Inferior parietal cortex (tissue), 1 donor: ENCODE results near the gene BCHE.
"Not testable (repeated sequence)": the region's sequence is repeated elsewhere in the genome, so short reads cannot be mapped to it uniquely, and the experiment has no call there.

Source experiments
- DNase-seq: peaks from one replicate; pipeline ENCODE4 v3.0.0-alpha.2; 2016; ENCODE audit errors: extremely low spot score

Gene BCHE

GRCh38 chr3:165816209-165816608 lies 21.0 kb downstream of the BCHE start:
- DNase-seq: no peak

- no peak for DNase-seq
Observed at GRCh38 chr3:165815682-165816081, 21.5 kb downstream of the BCHE start.

- no peak for DNase-seq
Observed at GRCh38 chr3:165814380-165814779, 22.8 kb downstream of the BCHE start.

- not testable (repeated sequence) for DNase-seq
Observed at GRCh38 chr3:165807937-165808336, 29.3 kb downstream of the BCHE start.

GRCh38 chr3:165805946-165806561 lies 31.2 kb downstream of the BCHE start:
- DNase-seq: no peak

GRCh38 chr3:165803471-165803870 lies 33.8 kb downstream of the BCHE start:
- DNase-seq: no peak

- no peak for DNase-seq
Observed at GRCh38 chr3:165800970-165801369, 36.3 kb downstream of the BCHE start.

- DNase-seq: no peak
Observed at GRCh38 chr3:165799026-165799425, 38.2 kb downstream of the BCHE start.

- DNase-seq: no peak
Observed at GRCh38 chr3:165797551-165797950, 39.7 kb downstream of the BCHE start.

- no peak for DNase-seq
Observed at GRCh38 chr3:165796701-165797100, 40.5 kb downstream of the BCHE start.

GRCh38 chr3:165788531-165788930 lies 48.7 kb downstream of the BCHE start:
- no peak for DNase-seq

GRCh38 chr3:165786013-165786412 lies 51.2 kb downstream of the BCHE start:
- no peak for DNase-seq

GRCh38 chr3:165784337-165784736 lies 52.9 kb downstream of the BCHE start:
- no peak for DNase-seq

GRCh38 chr3:165783383-165783782 lies 53.8 kb downstream of the BCHE start:
- no peak for DNase-seq

GRCh38 chr3:165778891-165779290 lies 58.3 kb downstream of the BCHE start:
- DNase-seq: no peak

- DNase-seq: no peak
Observed at GRCh38 chr3:165778456-165778855, 58.8 kb downstream of the BCHE start.

- DNase-seq: no peak
Observed at GRCh38 chr3:165775824-165776223, 61.4 kb downstream of the BCHE start.

- DNase-seq: no peak
Observed at GRCh38 chr3:165770781-165771180, 66.4 kb downstream of the BCHE start.

GRCh38 chr3:165768680-165769079 lies 68.5 kb downstream of the BCHE start:
- DNase-seq: no peak

- no peak for DNase-seq
Observed at GRCh38 chr3:165759041-165759440, 78.2 kb downstream of the BCHE start.

- no peak for DNase-seq
Observed at GRCh38 chr3:165755571-165755970, 81.7 kb downstream of the BCHE start.

- no peak for DNase-seq
Observed at GRCh38 chr3:165754219-165755007, 82.8 kb downstream of the BCHE start.

- DNase-seq: no peak
Observed at GRCh38 chr3:165753560-165753959, 83.7 kb downstream of the BCHE start.
